CD4-positive, alpha-beta T cell treated with Interleukin-15 for 1 hour (primary cell): Measurements from ENCODE around the gene IP6K1.
"Not testable (repeated sequence)": the region's sequence is repeated elsewhere in the genome, so short reads cannot be mapped to it uniquely, and the experiment has no call there.

Experiments used
- DNase-seq: peaks from one replicate; pipeline ENCODE4 v3.0.0-alpha.2; 2020

Gene IP6K1

DNA sequence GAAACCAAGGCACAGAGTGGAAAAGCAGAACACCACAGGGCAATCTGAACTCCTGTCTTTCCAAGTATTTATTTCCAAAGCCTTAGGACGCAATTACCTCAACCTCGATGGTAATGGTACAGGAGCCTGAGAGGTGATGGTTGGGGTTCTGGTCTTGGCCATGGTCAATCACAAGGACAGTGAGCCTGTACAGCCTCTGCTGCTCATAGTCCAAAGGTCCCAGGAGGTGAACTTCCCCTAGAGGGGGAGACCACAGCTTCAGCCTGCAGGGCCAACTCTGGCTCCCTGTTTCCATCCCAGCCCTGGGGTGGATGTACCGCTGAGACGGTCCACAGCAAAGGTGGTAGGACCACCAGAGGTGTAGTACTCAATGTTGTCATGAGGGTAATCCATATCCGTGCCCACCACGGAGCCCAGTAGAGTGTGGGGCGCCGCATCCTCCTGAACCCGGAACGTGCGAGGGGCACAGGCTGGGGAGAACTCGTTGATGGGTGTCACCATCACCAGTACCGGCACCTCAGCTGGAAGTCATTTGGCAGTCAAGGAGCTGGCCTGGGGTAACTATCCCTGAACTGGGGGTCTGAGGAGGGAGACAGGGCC, 7.2 kb upstream of the IP6K1 start:
- DNase-seq: no peak

DNA sequence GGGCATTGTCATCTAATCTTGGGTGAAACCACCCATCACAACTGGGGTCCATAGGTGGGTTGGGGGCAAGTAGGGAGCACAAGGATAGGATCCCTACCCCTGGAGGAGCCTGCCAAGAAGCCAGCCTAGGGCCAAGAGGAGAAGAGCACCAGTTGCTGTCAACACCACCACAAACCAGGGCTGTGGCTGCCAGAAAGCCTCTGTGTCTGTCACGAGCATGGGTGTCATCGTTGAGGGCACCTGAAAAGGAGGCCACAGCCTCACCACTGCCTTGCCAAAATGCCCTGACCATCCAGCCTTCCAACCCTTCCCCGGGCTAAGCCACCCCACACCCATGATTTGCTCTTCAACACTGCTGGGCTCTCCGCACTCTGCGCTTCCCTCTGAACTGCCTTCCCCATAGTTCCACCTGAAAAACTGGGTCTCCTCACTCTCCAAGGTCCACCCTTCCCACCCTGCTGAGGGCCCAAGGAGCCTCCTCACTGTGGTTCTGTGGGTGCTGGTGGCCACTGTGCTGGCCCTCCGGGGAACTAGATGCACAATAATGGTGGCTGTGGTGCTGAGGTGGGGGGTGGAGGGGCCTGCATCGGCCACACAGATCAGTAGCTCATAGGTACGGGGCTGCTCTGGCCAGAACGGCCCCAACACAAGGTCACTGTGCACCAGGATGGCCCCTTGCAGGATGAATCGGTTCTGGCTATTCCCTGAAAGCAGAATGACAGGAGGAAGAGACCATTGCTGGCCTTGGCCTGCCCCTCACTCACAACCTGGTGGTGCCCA, 6.2 kb upstream of the IP6K1 start:
- DNase-seq: no peak

DNA sequence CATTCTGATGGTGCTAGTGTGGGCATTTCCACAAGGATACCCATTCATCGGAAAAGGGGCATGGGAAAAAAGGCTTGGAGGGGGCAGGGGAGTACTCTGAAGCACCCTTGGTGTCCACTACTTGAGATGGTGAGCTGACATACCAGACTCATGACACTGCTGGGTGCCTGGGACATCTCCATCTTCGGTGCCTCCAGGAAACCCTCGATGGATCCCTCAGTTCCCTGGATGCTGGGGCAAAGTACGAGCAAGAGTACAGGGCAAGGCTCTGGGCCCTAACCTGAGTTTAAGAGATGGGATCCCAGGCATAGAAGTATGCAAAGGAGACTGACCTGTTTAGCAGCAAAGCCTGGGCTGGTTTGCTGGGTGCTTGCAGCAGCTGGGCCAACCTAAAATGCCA, 5.2 kb upstream of the IP6K1 start:
- DNase-seq: no peak

DNA sequence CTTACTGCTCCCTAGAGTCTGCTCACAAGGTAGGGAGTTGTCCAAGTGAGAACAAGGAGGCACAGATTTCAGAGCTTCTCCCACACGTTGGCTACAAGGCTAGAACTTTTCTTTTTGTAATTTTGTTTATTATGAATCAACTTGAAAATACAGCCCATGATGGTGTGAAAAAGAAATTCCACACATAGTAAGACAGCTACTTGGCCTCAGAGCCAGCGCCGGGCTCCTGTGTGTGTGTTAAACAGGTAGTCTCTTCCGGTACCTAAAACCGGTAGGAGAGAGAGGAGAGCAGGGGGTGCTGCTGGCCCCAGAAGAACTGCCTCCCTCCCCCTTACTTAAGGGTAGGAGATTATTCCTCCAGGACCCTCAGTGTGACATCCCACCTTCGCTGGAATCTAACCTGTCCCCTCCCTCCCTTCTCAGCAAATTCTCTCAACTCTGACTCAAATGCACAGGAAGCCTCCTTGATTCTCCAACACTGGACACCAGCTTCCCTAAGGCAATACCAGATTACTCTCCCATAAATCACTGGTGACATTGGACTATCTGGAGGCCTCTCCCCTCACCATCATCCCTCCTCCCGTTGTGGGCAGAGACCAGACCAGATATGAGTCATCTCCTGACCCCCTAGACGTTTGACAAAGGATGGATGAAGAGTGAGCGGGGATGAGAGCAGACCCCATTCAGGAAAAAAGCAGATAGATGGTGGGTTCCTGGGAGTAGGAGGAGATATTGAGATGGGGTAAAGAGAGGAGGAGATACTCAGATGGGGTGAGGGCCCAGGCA, 4.5 kb upstream of the IP6K1 start:
- DNase-seq: no peak

DNA sequence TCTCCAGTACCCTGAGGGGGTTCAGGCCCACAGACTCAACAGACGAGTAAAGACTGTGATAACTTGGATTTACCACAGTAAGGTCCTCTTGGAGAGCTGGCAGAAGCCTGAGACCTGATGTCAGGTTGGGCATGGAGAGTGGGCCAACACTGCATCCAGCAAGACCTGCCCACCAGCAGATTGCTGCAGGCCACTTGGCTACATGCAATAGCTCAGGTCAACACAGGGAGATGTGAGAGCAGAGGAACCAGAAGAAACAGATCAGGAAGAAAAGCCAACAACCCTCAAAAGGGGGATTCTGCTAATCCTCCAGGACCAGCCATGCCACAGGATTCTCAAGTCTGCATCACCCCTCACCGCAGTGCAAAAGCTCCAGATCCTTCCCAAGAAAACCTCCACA, 1.7 kb upstream of the IP6K1 start:
- DNase-seq: no peak

DNA sequence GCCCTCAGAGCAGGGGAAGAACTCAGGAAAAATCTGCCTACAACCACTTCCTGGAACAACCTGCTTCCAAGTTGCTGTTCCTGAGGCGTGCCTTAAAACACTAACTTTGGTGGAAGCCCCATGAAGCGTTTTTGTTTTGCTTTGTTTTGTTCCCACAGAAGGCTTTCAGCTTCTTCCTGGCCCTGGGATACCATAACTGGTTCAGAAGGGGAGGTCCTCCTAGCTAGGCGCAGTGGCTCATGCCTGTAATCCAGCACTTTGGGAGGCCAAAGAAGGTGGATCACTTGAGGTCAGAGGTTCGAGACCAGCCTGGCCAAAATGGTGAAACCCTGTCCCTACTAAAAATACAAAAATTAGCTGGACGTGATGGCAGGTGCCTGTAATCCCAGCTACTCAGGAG, 1.2 kb upstream of the IP6K1 start:
- DNase-seq: no peak

DNA sequence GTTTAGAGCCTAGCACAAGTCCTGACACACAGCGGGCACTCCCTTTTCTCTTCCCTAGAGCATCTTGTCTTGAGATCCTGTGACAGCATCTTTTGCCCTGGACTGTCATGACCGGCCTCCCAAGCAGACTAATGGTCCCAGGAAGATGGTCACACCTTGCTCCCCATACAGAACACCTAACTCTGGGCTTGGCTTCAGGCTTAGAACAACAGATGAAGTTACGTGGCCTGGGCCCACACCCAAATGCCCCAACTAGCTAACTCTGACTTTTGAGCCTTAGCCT, 781 bp upstream of the IP6K1 start:
- no peak for DNase-seq

DNA sequence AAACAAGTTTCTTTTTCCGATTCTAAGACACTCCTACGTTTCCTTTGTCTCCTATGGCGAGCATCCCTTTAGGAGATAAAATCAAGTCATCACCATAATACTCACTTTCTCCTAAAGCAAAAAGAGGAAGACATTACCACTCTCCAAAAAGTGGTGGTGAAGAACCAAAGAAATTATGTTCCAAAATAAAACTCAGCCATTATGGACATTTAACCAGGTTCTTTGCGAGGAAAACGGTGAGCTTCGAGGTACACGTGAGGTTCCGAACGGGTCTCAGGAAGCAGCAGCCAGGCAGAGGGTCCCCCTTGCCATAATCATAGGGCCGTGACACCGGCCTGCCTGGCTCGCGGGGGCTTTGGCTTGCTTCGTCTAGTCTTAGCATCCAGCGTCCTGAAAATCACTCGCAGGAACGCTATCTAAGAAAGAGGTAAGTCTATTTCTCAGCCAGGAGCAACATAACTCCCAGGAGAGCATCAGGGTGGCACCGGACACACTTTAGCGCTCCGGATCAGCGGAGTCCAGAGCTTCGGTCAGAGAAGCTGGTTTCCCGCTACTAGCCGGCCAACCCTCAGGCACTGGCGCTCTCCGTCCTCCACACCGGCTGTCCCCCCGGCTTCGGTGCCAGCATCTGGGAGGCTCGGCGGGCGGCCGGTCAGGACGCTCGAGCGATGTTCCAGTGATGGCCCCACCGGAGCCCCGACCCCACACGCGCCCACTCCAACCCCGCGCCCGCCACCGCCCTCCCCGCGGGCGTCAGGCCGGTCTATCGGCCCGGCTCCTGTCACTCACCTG, 581 bp downstream of the IP6K1 start:
- no peak for DNase-seq

DNA sequence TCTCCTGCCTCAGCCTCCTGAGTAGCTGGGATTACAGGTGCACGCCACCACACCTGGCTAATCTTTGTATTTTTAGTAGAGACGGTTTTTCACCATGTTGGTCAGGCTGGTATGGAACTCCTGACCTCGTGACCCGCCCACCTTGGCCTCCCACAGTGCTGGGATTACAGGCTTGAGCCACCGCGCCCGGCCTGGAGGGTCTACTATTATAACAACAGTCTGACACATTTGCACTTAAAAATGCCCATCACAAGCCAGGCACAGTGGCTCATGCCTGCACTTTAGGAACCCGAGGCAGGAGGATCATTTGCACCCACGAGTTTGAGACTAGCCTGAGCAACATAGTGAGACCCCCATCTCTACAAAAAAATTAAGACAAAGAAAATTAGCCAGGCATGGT, 4.1 kb downstream of the IP6K1 start:
- not testable (repeated sequence) for DNase-seq

DNA sequence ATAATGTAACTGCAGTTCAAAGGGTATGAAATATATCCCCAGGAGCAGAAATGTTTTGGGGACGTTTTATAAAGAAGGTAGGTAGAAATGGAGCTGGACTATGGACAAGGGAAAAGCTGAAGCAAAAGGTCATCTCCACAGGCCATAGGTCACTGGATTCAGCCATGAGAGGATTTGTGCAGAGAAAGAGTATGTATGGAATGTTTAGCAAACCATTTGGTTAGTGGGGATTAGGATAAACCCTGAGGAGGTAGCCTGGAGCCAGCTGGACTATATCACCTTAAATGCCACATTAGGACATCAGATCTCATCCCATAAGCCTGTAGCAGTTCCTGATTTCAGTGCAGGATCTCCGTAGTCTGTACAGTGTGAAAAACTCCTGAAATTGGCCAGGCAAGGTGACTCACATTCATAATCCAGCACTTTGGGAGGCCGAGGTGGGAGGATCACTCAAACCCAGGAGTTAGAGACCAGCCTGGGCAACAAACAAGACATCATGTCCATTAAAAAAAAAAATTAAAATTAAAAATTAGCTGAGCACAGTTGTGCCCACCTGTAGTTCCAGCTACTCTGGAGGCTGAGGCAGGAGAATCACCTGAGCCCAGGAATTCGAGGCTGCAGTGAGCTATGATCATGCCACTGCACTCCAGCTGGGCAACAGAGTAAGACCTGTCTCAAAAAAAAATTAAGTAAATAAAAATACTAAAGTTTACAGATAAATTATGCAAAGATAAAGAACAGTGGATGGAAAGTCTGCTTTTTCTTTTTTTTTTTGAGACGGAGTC, 4.7 kb downstream of the IP6K1 start:
- DNase-seq: no peak

DNA sequence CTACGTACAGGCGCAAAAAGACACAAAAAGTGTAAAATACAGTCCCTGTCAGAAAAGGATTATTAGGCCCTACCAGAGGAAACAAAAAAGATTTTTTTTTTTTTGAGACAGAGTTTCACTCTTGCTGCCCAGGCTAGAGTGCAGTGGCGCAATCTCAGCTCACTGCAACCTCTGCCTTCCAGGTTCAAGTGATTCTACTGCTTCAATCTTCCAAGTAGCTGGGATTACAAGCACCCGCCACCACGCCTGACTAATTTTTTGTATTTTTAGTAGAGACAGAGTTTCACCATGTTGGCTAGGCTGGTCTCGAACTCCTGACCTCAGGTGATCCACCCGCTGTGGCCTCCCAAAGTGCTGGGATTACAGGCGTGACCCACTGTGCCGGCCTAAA, 5.4 kb downstream of the IP6K1 start:
- DNase-seq: not testable (repeated sequence)

DNA sequence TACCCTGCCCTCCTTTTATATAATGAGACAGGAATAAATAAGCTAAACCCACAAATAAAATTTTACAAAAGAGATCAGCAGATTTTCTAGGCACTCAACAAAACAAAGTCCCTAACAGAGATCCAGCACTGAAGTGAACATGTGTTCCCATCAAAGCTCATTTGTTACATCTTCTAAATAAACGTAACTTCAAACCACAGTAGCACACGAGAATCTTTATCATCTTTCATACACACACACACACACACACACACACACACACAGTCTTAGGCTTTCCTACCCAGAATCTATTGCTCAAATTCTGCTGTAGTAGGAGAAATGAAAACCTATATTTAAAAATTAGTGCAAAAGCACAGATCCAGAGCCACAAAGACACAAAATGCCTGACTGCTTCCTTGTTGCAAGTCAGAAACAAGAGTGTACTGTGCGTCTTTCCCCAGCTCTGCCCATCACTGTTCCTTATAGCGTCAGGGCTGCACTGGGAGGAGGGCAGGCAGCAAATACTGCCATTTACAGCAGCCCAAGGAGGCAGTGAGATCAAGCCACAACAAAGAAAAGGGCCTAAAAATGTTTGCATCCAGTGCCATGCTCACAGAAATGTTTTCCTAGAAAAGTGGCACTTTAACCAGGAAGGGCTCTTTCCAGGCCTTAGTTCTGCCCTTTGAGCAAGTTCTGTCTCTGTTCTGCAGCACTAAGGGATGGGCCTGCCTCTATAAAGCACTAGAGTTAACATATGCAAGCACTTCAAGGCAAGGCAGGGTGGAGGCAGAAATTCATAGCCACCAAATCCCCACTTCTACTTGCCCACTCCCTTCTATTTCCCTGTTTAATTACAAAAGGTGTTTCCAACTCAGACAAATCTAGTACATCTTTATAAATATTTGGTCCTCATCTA, 6.0 kb downstream of the IP6K1 start:
- DNase-seq: no peak

DNA sequence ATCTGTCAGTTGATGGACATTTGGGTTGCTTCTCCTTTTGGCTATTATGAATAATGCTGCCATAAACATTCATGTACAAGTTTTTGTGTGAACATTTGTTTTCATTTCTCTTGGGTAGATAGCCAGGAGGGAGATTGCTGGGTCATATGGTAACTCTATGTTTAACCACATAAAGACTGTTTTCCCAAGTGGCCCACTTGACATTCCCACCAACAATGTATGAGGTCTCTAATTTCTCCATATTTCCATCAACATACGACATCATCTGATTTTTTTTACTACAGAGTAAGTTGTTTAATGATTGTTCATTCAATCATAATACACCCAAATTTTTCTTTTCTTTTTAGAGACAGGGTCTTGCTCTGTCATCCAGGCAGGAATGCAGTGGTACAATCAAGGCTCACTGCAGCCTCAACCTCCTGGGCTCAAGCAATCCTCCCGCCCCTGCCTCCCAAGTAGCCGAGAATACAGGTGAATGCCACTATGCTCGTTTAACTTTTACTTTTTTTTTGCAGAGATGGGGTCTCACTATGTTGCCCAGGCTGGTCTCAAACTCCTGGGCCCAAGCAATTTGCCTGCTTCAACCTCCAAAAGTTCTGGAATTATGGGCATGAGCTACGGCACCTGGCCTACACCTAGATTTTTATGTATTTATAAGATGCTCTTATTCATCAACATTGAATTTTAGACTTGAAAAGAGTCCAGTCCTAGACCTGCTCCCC, 6.8 kb downstream of the IP6K1 start:
- no peak for DNase-seq

DNA sequence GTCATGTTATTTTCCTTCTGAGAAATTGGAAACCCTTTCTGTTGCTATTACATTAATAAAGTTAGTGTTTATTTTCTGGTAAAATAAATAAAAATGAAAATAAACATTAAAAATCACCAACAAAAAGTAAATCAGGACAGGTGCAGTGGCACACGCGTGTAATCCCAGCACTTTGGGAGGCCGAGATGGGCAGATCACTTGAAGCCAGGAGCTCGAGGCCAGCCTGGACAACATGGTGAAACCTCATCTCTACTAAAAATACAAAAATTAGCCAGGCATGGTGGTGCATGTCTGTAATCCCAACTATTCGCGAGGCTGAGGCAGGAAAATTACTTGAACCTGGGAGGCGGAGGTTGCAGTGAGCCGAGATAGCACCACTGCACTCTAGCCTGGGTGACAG, 10.2 kb downstream of the IP6K1 start:
- DNase-seq: not testable (repeated sequence)

DNA sequence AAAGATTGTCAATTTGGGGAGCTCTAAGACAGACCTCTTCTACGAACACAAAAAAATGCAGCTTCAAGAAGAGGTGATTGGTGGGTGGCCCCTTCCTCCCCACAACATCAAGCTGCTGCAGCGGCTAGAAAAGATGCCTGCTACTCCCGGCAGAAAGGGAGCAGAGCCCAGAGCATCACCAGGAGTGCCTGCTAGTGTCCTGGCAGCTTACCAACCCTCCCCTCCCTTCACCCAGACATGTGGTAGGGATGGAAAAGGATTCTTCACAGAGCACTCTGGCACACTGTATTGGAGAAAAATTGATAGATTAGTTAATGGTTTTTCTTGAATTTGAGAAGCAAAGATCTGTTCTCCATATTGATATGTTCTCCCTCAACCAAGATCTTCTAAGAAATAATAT, 10.8 kb downstream of the IP6K1 start:
- DNase-seq: no peak

DNA sequence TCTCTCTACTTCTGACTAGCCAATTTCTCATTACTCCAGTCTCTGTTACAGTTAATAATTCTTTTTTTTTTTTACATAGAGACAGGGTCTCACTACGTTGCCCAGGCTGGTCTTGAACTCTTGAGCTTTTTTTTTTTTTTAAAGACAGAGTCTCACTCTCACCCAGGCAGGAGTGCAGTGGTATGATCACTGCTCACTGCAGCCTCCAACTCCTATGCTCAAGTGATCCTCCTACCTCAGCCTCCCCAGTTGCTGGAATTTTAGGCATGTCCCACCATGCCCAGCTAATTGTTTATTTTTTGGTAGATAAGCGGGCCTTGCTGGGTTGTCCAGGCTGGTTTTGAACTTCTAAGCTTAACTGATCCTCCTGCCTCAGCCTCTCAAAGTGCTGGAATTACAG, 13.6 kb downstream of the IP6K1 start:
- no peak for DNase-seq

DNA sequence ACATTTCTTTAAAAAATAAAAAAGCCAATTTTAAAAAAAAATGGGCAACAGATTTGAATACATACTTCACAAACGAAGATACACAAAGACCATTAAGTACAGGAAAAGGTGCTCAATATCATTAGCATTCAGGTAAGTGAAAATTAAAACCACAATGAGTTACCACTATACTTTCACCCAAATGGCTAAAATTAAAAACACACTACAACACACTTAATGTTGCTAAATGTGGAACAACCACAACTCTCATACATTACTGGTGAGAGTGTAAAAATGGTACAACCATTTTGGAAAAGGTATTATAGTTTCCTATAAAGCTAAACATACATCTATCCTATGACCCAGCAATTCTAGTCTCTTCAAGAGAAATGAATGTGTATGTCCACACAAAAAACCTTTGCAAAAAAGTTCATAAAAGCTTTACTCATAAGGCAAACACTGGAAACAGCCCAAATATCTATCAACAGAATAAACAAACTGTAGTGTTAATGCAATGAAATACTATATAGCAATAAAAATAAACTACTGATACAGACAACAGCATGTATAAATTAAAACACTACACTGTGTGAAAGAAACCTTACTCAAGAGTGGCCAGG, 14.9 kb downstream of the IP6K1 start:
- DNase-seq: no peak

DNA sequence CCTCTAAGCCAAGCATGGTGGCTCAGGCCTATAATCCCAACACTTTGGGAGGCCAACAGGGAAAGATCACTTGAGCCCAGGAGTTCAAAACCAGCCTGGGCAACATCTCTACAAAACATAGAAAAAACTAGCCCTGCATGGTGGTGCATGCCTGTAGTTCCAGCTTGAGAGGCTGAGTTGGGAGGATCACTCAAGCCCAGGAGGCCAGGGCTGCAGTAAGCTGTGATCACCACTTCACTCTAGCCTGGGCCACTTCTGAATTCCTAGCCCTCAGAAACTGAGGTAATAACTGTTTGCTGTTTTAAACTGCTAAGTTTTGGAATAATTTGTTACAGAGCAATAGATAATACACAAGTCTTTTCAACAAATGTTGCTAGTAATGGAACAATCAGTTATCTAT, 16.4 kb downstream of the IP6K1 start:
- no peak for DNase-seq

DNA sequence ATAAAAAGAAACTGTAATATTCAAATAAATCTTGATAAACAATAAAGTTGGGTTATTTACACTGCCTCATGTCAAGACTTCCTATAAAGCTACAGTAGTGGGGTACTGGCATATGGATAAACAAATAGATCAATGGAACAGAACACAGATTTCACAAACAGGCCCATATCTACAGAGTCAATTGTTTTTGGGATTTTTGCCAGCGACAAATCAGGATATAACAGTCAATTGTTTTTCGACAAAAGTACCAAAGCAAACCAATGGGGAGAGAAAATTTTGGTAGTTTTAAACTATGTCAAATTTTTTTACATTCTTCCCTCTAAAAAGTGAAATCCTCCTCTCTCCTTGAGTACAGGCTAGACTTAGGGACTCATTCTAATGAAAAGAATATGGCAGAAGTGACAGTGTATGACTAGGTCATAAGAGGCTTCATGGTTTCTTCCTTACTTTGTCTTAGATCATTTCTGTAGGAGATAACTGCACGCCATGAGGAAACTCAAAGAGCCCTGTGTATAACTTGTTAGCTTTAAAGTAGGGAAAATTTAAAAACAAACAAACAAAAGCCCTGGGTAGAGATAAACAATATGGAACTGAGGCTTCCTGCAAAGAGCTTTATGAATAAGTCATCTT, 16.9 kb downstream of the IP6K1 start:
- no peak for DNase-seq

DNA sequence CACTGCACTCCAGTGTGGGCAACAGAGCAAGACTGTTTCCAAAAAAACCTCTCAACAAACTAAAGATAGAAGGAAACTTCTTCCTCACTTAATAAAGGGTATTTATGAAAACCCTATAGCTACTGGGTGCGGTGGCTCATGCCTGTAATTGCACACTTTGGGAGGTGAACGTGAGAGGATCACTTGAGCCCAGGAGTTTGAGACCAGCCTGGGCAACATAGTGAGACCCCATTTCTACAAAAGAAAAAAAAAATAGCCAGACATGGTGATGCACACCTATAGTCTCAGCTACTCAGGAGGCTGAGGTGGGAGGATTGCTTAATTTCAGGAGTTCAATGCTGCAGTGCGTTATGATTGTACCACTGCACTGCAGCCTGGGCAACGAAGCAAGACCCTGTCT, 22.4 kb downstream of the IP6K1 start:
- DNase-seq: no peak
